NCI-H2081 (cell line): ENCODE data around the gene BSN.

Experiments used
- DNase-seq, 2 experiments: peaks; one replicate each; lab custom pipeline; 2025; lab: John Stamatoyannopoulos, UW

BSN gene

GRCh38 chr3:49716169-49716568 is 161.9 kb downstream of the BSN start:
- no peak for DNase-seq

GRCh38 chr3:49716691-49717210 is 162.5 kb downstream of the BSN start:
- no peak for DNase-seq

GRCh38 chr3:49717211-49717958 is 163.1 kb downstream of the BSN start:
- DNase-seq, result no peak

GRCh38 chr3:49717959-49718857 is 163.9 kb downstream of the BSN start:
- DNase-seq, result no peak

GRCh38 chr3:49718858-49719213 is 164.6 kb downstream of the BSN start:
- no peak for DNase-seq

- peak; percentile 90 for DNase-seq
Observed at GRCh38 chr3:49719214-49719884, 165.1 kb downstream of the BSN start, which contains the start of gene AMIGO3. Gene AMIGO3, minus strand, starts transcription at chr3:49719684. Its CDS starts 219 bp downstream, at chr3:49719465.
